SK-N-SH treated with all-trans-retinoic acid at 6 μM for 48 hours (cell line): Measurements from ENCODE around the gene UBASH3A.

ENCODE experiments used
- ATAC-seq: fragments of 200-7000 bp; cut with Tn5 transposase; 3 replicates; pipeline ENCODE4 v1.9.1; 2020; ENCODE audit warnings: mild to moderate bottlenecking, moderate library complexity
- CSDC2 ChIP-seq: fragments of 250-450 bp; sonication (Bioruptor Pico); IDR thresholded peaks from 2 replicates; pipeline ENCODE4 v1.5.0; 2020; ENCODE audit warnings: mild to moderate bottlenecking, moderate library complexity
- CSRNP3 ChIP-seq: fragments of 250-450 bp; sonication (Bioruptor Pico); IDR thresholded peaks from 2 replicates; pipeline ENCODE4 v1.5.1; 2021; ENCODE audit warnings: mild to moderate bottlenecking, moderate library complexity
- ESRRG ChIP-seq: fragments of 250-450 bp; sonication (Bioruptor Pico); IDR thresholded peaks from 2 replicates; pipeline ENCODE4 v1.6.1; 2021; ENCODE audit warnings: mild to moderate bottlenecking
- GLIS3 ChIP-seq: fragments of 250-450 bp; sonication (Bioruptor Pico); IDR thresholded peaks from 2 replicates; pipeline ENCODE4 v1.5.0; 2020; ENCODE audit warnings: mild to moderate bottlenecking, moderate library complexity
- ISL1 ChIP-seq: fragments of 250-450 bp; sonication (Bioruptor Pico); IDR thresholded peaks from 2 replicates; pipeline ENCODE4 v2.1.2; 2022; ENCODE audit warnings: mild to moderate bottlenecking, moderate library complexity
- OSR1 ChIP-seq: fragments of 250-450 bp; sonication (Bioruptor Pico); IDR thresholded peaks from 2 replicates; pipeline ENCODE4 v1.8.0; 2022; ENCODE audit warnings: moderate library complexity, mild to moderate bottlenecking, inconsistent platforms
- RARB ChIP-seq: fragments of 250-450 bp; sonication (Bioruptor Pico); IDR thresholded peaks from 2 replicates; pipeline ENCODE4 v1.8.0; 2021; ENCODE audit warnings: mild to moderate bottlenecking, moderate library complexity
- SNAI2 ChIP-seq: fragments of 250-450 bp; sonication (Bioruptor Pico); IDR thresholded peaks from 2 replicates; pipeline ENCODE4 v1.5.0; 2020; ENCODE audit warnings: mild to moderate bottlenecking, moderate library complexity
- TOX ChIP-seq: fragments of 250-450 bp; sonication (Bioruptor Pico); IDR thresholded peaks from 2 replicates; pipeline ENCODE4 v1.8.0; 2021; ENCODE audit warnings: mild to moderate bottlenecking, moderate library complexity, borderline replicate concordance
- ZFP3 ChIP-seq: fragments of 250-450 bp; sonication (Bioruptor Pico); IDR thresholded peaks from 2 replicates; pipeline ENCODE4 v1.5.0; 2020; ENCODE audit warnings: mild to moderate bottlenecking, moderate library complexity
- ZFP30 ChIP-seq: fragments of 450-650 bp; formaldehyde crosslinking; IDR thresholded peaks from 2 replicates; pipeline ENCODE4 v1.5.0; 2022; ENCODE audit warnings: mild to moderate bottlenecking, moderate library complexity
- ZNF565 ChIP-seq: fragments of 450-650 bp; formaldehyde crosslinking; conservative IDR thresholded peaks from 2 replicates; pipeline ENCODE4 v1.5.0; 2020; ENCODE audit warnings: low read depth, mild to moderate bottlenecking, moderate library complexity
- ZNF70 ChIP-seq: fragments of 450-650 bp; formaldehyde crosslinking; IDR thresholded peaks from 2 replicates; pipeline ENCODE4 v1.5.0; 2020; ENCODE audit warnings: mild to moderate bottlenecking, moderate library complexity
- TF ChIP-seq, protein P1 (sequence below): fragments of 250-450 bp; sonication (Bioruptor Pico); IDR thresholded peaks from 2 replicates; pipeline ENCODE4 v1.5.0; 2020; ENCODE audit warnings: mild to moderate bottlenecking, moderate library complexity
- TF ChIP-seq, protein P2 (sequence below): fragments of 250-450 bp; sonication (Bioruptor Pico); IDR thresholded peaks from 2 replicates; pipeline ENCODE4 v1.5.1; 2020; ENCODE audit warnings: low read depth, mild to moderate bottlenecking, moderate library complexity

Gene UBASH3A

DNA sequence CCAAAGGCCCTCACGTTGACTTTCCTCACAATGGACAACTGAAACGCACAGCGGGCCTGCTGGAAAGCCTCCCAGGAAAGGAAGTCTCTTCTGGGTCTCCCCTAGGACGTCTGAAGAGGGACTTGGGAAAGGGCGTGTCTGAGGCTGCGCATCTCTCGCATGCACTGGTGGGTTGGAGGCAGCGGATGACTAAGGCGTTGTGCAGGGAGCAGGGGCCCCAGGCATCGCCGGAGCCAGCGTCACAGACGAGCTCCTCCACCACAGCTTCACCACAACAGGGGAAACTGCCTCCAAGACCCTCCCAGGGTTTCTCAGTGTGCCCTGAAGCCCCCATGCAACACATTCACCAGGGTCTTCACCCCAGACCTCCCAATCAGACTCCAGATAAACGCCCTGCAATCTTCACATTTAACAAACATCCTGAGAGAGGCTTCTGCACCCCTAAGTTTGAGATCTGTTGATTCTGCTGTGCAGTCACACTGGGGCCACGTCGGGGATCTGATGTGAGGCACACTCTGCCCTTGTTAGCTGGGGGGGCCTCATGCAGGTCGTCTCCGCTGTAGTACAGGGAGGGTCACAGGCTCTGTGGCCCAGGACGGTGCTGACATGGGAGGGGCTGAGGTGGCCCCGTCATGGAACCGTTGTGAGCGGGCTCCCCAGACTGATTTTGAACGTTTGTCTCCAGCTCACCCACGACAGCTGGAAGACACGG, 30.4 kb upstream of the UBASH3A start:
- TF ChIP-seq OSR1 (CRISPR knock-in tag) = no peak
- no peak for TF ChIP-seq ESRRG (CRISPR knock-in tag)
- no peak for TF ChIP-seq ISL1 (CRISPR knock-in tag)
- TF ChIP-seq, protein P1, sequence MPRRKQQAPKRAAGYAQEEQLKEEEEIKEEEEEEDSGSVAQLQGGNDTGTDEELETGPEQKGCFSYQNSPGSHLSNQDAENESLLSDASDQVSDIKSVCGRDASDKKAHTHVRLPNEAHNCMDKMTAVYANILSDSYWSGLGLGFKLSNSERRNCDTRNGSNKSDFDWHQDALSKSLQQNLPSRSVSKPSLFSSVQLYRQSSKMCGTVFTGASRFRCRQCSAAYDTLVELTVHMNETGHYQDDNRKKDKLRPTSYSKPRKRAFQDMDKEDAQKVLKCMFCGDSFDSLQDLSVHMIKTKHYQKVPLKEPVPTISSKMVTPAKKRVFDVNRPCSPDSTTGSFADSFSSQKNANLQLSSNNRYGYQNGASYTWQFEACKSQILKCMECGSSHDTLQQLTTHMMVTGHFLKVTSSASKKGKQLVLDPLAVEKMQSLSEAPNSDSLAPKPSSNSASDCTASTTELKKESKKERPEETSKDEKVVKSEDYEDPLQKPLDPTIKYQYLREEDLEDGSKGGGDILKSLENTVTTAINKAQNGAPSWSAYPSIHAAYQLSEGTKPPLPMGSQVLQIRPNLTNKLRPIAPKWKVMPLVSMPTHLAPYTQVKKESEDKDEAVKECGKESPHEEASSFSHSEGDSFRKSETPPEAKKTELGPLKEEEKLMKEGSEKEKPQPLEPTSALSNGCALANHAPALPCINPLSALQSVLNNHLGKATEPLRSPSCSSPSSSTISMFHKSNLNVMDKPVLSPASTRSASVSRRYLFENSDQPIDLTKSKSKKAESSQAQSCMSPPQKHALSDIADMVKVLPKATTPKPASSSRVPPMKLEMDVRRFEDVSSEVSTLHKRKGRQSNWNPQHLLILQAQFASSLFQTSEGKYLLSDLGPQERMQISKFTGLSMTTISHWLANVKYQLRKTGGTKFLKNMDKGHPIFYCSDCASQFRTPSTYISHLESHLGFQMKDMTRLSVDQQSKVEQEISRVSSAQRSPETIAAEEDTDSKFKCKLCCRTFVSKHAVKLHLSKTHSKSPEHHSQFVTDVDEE (CRISPR knock-in tag) = no peak
- no peak for TF ChIP-seq ZFP3 (CRISPR knock-in tag)
- no peak for ATAC-seq

- TF ChIP-seq ZNF70 (CRISPR knock-in tag) (no peak), ZFP30 (CRISPR knock-in tag) (no peak), GLIS3 (CRISPR knock-in tag) (no peak), ESRRG (CRISPR knock-in tag) (no peak), CSDC2 (CRISPR knock-in tag) (no peak), OSR1 (CRISPR knock-in tag) (no peak), CSRNP3 (CRISPR knock-in tag) (no peak), ZNF565 (CRISPR knock-in tag) (no peak)
- TF ChIP-seq, protein P2, sequence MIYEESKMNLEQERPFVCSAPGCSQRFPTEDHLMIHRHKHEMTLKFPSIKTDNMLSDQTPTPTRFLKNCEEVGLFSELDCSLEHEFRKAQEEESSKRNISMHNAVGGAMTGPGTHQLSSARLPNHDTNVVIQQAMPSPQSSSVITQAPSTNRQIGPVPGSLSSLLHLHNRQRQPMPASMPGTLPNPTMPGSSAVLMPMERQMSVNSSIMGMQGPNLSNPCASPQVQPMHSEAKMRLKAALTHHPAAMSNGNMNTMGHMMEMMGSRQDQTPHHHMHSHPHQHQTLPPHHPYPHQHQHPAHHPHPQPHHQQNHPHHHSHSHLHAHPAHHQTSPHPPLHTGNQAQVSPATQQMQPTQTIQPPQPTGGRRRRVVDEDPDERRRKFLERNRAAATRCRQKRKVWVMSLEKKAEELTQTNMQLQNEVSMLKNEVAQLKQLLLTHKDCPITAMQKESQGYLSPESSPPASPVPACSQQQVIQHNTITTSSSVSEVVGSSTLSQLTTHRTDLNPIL = no peak
- TF ChIP-seq, protein P1 (CRISPR knock-in tag) = no peak
- ATAC-seq = no peak
These were observed 29.7 kb upstream of the UBASH3A start for GRCh38 chr21:42373908-42374455.

DNA sequence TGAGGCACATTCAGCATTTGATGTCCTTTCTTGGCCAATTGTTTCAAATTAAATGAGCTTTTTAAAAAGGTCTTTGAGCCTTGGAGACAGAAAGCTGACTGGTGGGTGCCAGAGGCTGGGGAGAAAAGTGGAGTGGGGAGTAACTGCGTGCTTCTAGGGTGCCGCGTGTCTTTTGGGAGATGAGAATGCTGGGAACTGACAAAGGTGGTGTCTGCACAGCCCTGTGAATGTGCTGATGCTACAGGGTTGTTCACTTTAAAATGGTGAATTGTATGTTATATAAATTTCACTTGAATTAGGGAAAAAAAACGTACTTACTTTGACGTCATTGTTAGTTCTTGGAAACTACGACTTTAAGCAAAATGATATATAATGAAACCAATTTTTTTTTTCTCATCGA, 29.2 kb upstream of the UBASH3A start:
- ATAC-seq = no peak

DNA sequence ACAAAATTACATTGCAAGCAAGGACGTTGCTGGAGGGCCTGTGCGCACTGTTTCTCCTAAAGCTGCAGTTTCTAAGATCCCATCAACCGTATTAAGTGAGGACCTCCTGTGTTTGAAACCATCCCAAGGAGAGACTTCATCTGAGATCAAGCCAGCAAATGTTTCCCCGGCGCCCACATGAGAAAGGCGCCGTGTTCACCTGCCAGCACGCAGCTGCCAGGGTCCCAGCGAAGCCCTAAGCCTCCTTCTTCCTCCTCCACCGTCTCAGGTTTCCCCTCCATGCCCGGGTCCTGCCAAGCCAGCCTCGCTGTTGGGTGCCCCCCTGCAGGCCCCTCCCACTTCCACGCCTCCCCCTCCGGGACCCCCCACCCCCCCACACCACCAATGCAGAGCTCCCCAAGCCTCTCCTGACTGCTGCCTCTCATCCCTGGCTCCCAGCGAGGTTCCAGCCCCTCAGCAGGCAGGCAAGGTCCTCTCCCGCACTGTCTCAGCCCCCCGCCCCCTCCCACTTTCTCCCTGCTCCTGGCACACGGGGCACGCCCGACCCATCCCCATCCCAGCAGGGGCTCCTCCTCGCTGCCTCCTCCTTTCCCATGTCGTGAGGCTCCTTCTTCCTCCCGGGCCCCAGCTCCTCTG, 28.7 kb upstream of the UBASH3A start:
- no peak for ATAC-seq
- TF ChIP-seq, protein P1 (CRISPR knock-in tag) = no peak
- TF ChIP-seq CSRNP3 (CRISPR knock-in tag) (no peak), ZNF70 (CRISPR knock-in tag) (no peak), RARB (no peak), OSR1 (CRISPR knock-in tag) (no peak), TOX (CRISPR knock-in tag) (no peak)

More for the DNA sequence above, 29.2 kb upstream of the UBASH3A start:
- TF ChIP-seq CSDC2 (CRISPR knock-in tag) (no peak), TOX (CRISPR knock-in tag) (no peak), SNAI2 (CRISPR knock-in tag) (no peak), CSRNP3 (CRISPR knock-in tag) (no peak)
